Ectodermal cell (in vitro differentiated cells): Measurements from ENCODE around the gene PSMG3.

Source experiments
- H3K27ac ChIP-seq: 2 replicates; pipeline ENCODE4 v1.7.0; 2013; ENCODE audit warnings: mild to moderate bottlenecking, low read depth, low read length; ENCODE audit not compliant: insufficient read depth, poor library complexity, severe bottlenecking
- H3K27me3 ChIP-seq: 2 replicates; pipeline ENCODE4 v1.7.0; 2013; ENCODE audit warnings: mild to moderate bottlenecking, low read length; ENCODE audit not compliant: insufficient read depth, control insufficient read depth, poor library complexity, severe bottlenecking
- H3K36me3 ChIP-seq: one replicate; pipeline ENCODE4 v1.7.0; 2013; ENCODE audit warnings: low read length; ENCODE audit not compliant: control insufficient read depth, insufficient read depth
- H3K4me1 ChIP-seq: one replicate; pipeline ENCODE4 v1.7.0; 2013; ENCODE audit warnings: low read length; ENCODE audit not compliant: control insufficient read depth, insufficient read depth
- H3K4me3 ChIP-seq: 2 replicates; pipeline ENCODE4 v1.7.0; 2013; ENCODE audit warnings: low read depth, low read length, control low read depth; ENCODE audit not compliant: insufficient read depth
- H3K9me3 ChIP-seq: 2 replicates; pipeline ENCODE4 v1.7.0; 2013; ENCODE audit warnings: mild to moderate bottlenecking, low read length, moderate library complexity; ENCODE audit not compliant: control insufficient read depth
- whole genome bisulfite sequencing, 2 experiments: methylation state at CpG; one replicate each; pipeline ENCODE4 v1.1.7; 2013; ENCODE audit warnings: missing lambda C conversion rate in 2 of 2; 5-methylcytosine and 5-hydroxymethylcytosine counted together

PSMG3 gene

DNA sequence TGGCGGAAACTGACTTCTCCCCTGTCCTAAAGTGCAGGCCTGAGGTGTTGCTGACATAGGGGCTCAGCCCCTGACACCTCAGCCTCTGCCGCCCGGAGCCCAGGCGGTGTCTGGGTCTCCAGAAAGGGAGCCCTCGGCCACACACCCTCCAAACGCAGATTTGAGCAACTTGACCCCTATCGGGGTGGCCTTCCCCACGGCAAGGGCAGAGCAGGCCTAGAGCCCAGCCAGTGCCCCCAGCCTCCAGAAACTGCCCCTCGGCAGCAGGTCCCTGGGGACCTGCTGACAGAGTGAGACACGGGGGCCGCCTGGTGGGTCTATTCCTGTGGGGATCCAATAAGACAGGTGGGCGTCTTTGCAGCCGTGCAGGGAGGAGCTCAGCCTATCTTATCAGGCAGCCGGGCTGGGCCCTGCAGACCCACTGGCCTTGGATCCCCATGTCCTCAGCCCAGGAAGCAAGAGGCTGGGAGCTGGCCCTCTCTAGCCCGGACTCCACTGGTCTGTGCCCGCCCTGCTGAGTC lies 24.9 kb downstream of the PSMG3 start:
- Histone ChIP-seq H3K9me3 (no peaks in the 10 kb centered on the region), H3K4me3 (no peak overlapping the region), H3K27ac (no peak overlapping the region), H3K27me3 (no peaks in the 10 kb centered on the region), H3K36me3 (no peaks in the 10 kb centered on the region), H3K4me1 (no peaks in the 10 kb centered on the region)
- 93 to 95% methylated on average over 16 of the region's 16 CpGs for WGBS, 2 experiments

DNA sequence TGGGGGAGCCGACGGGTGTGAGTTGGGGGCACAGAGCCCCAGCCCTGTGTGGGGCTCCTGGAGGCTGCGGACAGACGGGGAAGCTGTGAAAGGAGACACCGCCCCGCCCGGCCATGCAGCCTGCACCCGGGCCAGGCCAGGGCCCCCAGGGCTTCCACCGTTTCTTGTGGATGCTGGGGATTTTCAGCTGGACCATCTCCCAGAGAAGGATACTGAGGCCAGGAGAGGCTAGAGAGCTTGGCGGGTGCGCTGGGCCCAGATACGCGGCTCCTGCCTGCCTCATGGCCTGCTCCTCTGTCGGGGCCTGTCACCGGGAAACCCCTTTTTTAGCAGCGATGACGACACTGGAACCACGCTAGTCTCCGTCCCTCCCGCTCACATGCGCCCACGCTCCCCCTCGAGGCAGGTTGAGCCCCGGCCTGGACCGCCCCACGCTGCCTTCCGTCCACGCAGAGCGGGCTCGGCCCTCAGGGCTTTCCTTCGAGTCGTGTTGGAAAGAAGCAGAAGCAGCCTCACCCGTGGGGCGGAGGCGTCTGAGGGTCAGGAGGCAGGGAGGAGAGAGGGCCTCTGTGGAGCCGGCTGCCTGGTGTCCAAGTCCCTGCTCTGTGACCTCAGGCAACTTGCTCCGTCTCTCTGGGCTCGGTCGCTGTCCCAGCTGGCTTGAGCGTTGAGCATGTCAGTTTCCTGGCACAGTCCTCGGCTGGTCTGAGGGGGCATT lies 25.5 kb downstream of the PSMG3 start:
- Histone ChIP-seq H3K27me3 (no peaks in the 10 kb centered on the region), H3K4me1 (no peaks in the 10 kb centered on the region), H3K27ac (no peak overlapping the region), H3K9me3 (no peaks in the 10 kb centered on the region), H3K4me3 (no peak overlapping the region), H3K36me3 (no peaks in the 10 kb centered on the region)
- WGBS, 2 experiments: 89 to 90% methylated on average over 41 of the region's 41 CpGs

DNA sequence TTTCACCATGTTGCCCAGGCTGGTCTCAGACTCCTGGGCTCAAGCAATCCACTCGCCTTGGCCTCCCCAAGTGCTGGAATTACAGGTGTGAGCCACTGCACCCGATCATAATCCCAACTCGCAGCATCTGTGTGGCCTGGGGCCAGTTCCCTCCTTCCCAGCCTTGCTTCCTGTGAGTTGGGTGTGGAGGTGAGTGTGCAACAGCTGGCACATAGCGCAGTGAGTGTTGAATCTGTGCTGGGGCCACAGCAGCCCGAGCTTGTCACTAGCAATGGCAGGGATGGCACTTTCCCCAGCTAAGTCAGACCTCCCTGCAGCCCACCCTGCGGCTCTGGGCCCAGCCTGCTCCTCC lies 26.0 kb downstream of the PSMG3 start:
- 93% methylated on average over 6 of the region's 6 CpGs for WGBS, 2 experiments
- Histone ChIP-seq H3K27me3 (no peaks in the 10 kb centered on the region), H3K4me3 (no peak overlapping the region)

DNA sequence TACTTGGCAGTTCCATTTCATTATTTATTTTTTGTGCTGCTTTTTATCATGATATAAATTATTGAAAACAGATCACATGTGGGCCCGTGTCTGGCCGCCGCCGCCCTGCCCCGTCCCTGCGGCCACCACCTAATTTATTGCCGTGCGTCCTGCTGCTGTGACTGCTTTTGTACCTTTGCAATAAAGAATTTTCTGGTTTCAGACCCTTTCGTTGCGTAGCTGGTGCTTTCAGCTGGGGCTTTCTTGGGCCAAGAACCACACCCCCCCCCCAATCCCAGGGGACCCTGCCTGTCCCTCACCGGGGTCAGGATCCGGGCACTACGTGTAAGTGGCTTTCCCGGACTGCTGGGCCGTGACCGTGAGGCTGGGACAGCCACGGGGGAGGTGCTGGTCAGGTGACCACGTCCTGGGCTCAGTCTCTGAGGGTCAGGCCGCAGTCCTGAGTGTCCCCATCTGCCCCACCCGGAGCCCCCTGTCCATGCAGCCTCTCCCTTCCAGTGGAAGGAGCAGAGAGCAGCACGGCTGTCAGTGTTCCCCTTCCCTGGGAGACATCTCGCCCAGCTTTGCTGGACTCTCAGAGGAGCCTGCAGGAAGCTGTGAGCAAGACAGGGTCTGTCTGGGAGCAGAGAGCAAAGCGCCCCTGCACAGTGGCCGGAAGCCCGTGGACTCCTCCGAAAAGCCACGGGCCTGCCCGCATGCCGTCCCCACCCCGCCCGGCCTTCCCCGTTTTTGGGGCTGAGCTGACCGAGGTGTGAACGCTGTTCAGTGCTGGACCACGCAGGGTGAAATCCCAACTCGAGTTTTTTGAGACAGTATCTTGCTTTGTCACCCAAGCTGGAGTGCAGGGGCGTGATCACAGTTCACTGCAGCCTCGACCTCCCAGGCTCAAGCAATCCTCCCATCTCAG lies 26.7 kb downstream of the PSMG3 start:
- no peaks in the 10 kb centered on the region for H3K36me3 ChIP-seq
- peaks cover 2% of the 10 kb centered on the region for H3K4me1 ChIP-seq
- H3K27me3 ChIP-seq: no peaks in the 10 kb centered on the region
- no peak overlapping the region for H3K4me3 ChIP-seq
- H3K27ac ChIP-seq: no peak overlapping the region
- WGBS, 2 experiments: 93 to 94% methylated on average over 38 of the region's 38 CpGs
- H3K9me3 ChIP-seq: no peaks in the 10 kb centered on the region

More for the DNA sequence above, 26.0 kb downstream of the PSMG3 start:
- no peaks in the 10 kb centered on the region for H3K4me1 ChIP-seq
- H3K27ac ChIP-seq: no peak overlapping the region
- no peaks in the 10 kb centered on the region for H3K9me3 ChIP-seq
- H3K36me3 ChIP-seq: no peaks in the 10 kb centered on the region

DNA sequence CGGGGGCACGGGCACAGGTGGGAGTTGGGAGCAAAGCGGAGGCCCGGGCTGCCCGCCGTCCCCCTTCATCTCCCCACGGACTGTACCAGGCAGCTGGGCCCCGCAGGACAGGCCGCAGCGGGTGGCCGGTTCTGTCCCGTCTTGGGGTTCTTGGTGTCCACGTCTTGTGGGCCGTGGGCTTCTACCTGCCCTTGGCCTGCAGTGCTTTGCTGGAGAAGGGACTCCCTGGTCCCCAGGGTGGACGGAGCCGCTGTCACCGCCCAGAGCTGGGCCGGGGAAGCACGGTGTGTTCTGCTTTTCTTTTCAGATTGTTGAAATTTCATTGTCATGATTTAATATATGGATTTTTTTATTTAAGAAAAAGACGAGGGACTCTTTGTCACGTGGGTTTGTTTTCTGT lies 27.5 kb downstream of the PSMG3 start:
- peaks cover 9% of the 10 kb centered on the region for H3K4me1 ChIP-seq
- no peak overlapping the region for H3K27ac ChIP-seq
- H3K27me3 ChIP-seq: no peaks in the 10 kb centered on the region
- WGBS, 2 experiments: 95 to 97% methylated on average over 21 of the region's 21 CpGs
- H3K4me3 ChIP-seq: no peak overlapping the region
- H3K9me3 ChIP-seq: no peaks in the 10 kb centered on the region
- H3K36me3 ChIP-seq: no peaks in the 10 kb centered on the region

DNA sequence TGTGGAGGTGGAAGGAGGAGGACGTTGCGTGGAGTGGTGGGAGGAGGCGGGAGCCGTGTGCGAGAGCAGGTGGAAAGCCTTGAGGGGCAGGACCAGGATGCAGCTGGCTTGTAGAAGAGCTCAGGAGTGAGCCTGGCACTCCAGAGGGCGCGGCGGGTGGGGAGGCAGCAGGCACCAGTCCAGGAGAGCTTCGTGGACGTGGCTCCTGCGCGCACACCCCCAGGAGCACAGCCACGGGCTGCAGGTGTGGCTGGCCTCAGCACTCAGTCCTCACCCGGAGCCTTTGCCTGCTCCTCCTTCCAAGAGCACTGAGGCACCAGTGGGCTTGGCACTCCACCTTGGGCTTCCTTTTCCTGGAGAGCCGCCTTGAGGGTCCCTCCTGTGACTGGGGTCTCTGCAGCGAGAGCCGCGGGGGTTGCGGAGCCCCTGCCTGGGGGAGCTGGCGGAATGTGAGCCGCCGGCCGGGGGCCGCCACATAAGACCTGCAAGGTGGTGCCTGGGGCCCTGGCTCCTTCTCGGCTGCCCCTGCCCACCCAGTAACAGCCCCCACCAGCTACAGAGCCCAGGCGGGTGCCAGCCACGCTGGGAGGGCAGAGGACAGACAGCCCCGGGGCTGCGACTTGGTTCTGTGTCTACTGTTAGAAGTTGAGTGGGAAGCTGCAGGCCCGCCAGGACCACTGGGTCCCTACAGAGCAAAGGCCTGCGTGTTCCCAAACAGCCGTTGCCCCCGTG lies 28.2 kb downstream of the PSMG3 start:
- Histone ChIP-seq H3K36me3 (no peaks in the 10 kb centered on the region), H3K27me3 (no peaks in the 10 kb centered on the region), H3K4me3 (no peak overlapping the region), H3K4me1 (peaks cover 15% of the 10 kb centered on the region), H3K9me3 (no peaks in the 10 kb centered on the region), H3K27ac (no peak overlapping the region)
- WGBS, 2 experiments: 95 to 96% methylated on average over 33 of the region's 33 CpGs

DNA sequence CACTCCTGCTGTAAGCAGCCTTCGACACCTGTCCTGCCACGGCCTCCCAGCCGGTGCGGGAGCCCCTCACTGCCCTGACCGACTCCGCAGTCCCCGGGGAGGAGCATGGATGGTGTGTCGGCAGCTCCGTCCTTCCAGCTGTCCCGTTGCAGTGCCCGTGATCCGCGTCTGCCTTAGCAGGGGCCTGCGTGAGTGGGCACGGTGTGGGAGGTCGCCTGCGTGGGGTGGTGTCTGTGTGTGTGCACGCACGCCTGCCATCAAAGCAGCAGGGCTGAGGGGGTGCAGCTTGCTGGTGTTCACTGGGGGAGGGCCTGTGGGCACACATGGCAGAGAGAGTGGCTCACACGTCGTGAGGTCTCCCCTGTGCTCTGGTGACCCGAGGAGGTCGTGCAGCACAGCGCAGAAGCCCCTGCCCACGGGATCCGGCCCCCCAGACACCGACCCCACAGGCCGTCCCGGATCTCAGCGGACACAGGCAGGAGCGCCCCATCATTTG lies 29.0 kb downstream of the PSMG3 start:
- Histone ChIP-seq H3K27me3 (peaks cover 3% of the 10 kb centered on the region), H3K9me3 (no peaks in the 10 kb centered on the region), H3K4me3 (no peak overlapping the region), H3K36me3 (no peaks in the 10 kb centered on the region), H3K4me1 (peaks cover 22% of the 10 kb centered on the region), H3K27ac (no peak overlapping the region)
- 94 to 95% methylated on average over 31 of the region's 31 CpGs for WGBS, 2 experiments

DNA sequence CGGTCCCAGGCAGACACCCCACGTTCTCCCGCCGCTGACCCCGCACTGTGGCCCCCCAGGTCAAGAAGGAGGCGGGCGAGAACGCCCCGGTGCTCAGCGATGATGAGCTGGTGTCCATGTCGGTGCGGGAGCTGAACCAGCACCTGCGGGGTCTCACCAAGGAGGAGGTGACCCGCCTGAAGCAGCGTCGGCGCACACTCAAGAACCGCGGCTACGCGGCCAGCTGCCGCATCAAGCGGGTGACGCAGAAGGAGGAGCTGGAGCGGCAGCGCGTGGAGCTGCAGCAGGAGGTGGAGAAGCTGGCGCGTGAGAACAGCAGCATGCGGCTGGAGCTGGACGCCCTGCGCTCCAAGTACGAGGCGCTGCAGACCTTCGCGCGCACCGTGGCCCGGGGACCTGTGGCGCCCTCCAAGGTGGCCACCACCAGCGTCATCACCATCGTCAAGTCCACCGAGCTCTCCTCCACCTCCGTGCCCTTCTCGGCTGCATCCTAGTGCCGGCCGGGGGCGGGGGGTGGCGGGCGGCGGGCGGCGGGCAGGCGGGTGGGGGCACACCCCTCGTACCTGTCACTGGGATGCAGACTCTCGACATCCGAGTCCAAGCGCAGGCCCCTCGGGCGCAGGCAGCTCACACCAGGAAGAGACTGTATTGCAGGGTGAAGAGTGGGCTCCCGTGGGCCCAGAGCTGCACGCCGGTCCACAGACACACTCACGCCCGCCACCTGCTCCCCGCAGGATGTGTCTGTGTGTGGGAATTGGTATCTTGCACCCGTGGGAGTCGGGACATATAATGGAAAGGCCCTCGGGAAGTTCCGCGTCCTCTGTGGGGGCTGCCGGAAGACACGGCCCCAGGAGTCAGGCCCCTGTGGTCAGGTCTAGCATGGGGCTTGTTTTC lies 29.7 kb downstream of the PSMG3 start:
- no peaks in the 10 kb centered on the region for H3K9me3 ChIP-seq
- H3K4me3 ChIP-seq: no peak overlapping the region
- no peaks in the 10 kb centered on the region for H3K36me3 ChIP-seq
- H3K27ac ChIP-seq: no peak overlapping the region
- WGBS, 2 experiments: 96 to 97% methylated on average over 73 of the region's 73 CpGs
- H3K27me3 ChIP-seq: peaks cover 3% of the 10 kb centered on the region
- peaks cover 22% of the 10 kb centered on the region for H3K4me1 ChIP-seq

DNA sequence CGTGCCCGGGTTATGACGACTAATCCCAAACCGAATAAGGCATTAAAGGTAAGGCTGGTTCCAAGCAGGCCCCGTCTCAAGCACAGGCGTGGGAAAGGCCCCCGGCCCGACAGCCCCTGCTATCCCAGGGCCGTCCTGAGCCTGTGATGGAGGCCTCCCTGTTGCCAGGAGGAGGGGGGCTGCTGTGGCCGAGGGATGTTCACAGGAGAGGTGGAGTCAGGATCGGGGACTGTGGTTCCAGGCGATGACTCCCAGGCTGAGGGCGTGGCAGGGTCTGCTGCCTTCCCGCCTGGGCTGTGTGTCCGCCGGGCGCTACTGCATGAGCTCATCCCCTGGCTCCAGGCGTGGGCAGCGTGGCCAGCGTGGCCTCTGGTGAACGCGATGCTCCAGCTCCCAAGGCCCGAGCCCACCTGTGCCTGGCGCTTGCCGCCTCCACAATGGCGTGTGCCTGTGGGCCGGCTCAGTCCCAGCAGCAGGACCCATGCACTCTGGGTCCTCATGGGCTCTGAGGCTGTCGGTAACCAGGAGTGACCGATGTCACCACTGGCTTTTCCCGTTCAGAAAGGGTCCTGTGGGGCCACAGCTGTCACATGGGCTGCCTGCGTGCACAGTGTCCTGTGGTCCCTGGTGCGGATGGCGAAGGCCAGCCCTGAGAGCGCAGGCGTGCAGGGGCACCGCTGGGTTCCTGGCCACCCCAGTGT lies 30.5 kb downstream of the PSMG3 start:
- Histone ChIP-seq H3K27me3 (peaks cover 3% of the 10 kb centered on the region), H3K27ac (no peak overlapping the region), H3K4me1 (peaks cover 22% of the 10 kb centered on the region), H3K9me3 (no peaks in the 10 kb centered on the region), H3K4me3 (no peak overlapping the region), H3K36me3 (no peaks in the 10 kb centered on the region)
- WGBS, 2 experiments: 92 to 93% methylated on average over 36 of the region's 36 CpGs
